Measurements from ENCODE around the gene MAPK8.

The MAPK8 gene

GRCh38 chr10:48485711-48486110, 179.2 kb downstream of the MAPK8 start:
- TF ChIP-seq, protein P1, sequence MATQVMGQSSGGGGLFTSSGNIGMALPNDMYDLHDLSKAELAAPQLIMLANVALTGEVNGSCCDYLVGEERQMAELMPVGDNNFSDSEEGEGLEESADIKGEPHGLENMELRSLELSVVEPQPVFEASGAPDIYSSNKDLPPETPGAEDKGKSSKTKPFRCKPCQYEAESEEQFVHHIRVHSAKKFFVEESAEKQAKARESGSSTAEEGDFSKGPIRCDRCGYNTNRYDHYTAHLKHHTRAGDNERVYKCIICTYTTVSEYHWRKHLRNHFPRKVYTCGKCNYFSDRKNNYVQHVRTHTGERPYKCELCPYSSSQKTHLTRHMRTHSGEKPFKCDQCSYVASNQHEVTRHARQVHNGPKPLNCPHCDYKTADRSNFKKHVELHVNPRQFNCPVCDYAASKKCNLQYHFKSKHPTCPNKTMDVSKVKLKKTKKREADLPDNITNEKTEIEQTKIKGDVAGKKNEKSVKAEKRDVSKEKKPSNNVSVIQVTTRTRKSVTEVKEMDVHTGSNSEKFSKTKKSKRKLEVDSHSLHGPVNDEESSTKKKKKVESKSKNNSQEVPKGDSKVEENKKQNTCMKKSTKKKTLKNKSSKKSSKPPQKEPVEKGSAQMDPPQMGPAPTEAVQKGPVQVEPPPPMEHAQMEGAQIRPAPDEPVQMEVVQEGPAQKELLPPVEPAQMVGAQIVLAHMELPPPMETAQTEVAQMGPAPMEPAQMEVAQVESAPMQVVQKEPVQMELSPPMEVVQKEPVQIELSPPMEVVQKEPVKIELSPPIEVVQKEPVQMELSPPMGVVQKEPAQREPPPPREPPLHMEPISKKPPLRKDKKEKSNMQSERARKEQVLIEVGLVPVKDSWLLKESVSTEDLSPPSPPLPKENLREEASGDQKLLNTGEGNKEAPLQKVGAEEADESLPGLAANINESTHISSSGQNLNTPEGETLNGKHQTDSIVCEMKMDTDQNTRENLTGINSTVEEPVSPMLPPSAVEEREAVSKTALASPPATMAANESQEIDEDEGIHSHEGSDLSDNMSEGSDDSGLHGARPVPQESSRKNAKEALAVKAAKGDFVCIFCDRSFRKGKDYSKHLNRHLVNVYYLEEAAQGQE (IDR thresholded peaks at IDR 0.05; ENCODE audit: low read depth) = no peak
- TF ChIP-seq RAD21 (IDR thresholded peaks at IDR 0.05; ENCODE audit: low read depth) (no peak), TAF1 (IDR thresholded peaks at IDR 0.05; ENCODE audit: low read depth) (no peak)

DNA sequence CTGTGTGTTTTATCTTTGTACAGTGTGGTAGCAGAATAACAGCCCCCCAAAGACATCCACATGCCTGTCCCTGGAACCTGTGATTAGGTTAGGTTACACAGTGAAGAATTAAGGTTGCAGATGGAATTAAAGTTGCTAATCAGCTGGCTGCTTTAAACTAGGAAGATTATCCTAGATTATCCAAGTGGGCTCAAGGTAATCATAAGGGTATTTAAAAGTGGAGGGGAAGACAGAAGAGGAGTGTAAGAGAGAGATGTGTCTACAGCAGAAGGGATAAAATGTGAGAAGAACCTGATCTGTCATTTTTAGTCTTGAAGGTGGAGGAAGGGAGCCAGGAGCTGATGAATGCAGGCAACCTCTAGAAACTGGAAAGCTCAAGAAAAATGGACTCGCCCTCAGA, 180.8 kb downstream of the MAPK8 start:
- TF ChIP-seq ZBTB7A (IDR thresholded peaks at IDR 0.05; ENCODE audit: low read depth) (no peak), RAD21 (IDR thresholded peaks at IDR 0.05; ENCODE audit: low read depth) (no peak), TCF12 (IDR thresholded peaks at IDR 0.05; ENCODE audit: low read depth) (no peak), TAF1 (IDR thresholded peaks at IDR 0.05; ENCODE audit: low read depth) (no peak), NFIC (IDR thresholded peaks at IDR 0.05) (no peak), CEBPB (IDR thresholded peaks at IDR 0.05) (no peak), FOXM1 (IDR thresholded peaks at IDR 0.05; ENCODE audit: borderline replicate concordance, low read depth) (no peak), MAX (IDR thresholded peaks at IDR 0.05) (no peak), USF1 (IDR thresholded peaks at IDR 0.05) (no peak), YY1 (IDR thresholded peaks at IDR 0.05; ENCODE audit: low read depth) (no peak), EGR1 (IDR thresholded peaks at IDR 0.05) (no peak), EP300 (IDR thresholded peaks at IDR 0.05; ENCODE audit: borderline replicate concordance) (no peak)
- TF ChIP-seq, protein P1 (IDR thresholded peaks at IDR 0.05; ENCODE audit: low read depth) = no peak

All from Ishikawa (cell line).